Kidney (tissue), 14 donors: ENCODE measurements around the gene GARIN3. TPM values are rescaled to one million over a fixed set of nuclear protein-coding genes. Genes with fewer than 3 reads are reported as not detected.

Experiments used
- DNase-seq, 5 donors: peaks; one replicate each; pipeline ENCODE4 v3.0.0-alpha.2; 2013 to 2020
- FAIRE-seq: peaks from 2 replicates; lab custom pipeline; 2012; peaks lifted over from hg19 to GRCh38; lab: Jason Lieb, UNC
- H3K27ac ChIP-seq, 2 donors: one replicate each; pipeline ENCODE4 v1.7.0; 2013; ENCODE audit warnings: low read depth in 2 of 2, low read length in 2 of 2, inconsistent platforms in 1 of 2
- H3K27me3 ChIP-seq: one replicate; pipeline ENCODE4 v1.7.1; 2013; ENCODE audit warnings: low read length, inconsistent platforms; ENCODE audit not compliant: control insufficient read depth, insufficient read depth
- H3K36me3 ChIP-seq, 3 donors: one replicate each; pipeline versions ENCODE4 v1.7.0 to v1.7.1; 2013; ENCODE audit warnings: low read length in 3 of 3, control low read depth in 1 of 3, inconsistent platforms in 1 of 3; ENCODE audit not compliant: insufficient read depth in 3 of 3, control insufficient read depth in 2 of 3
- H3K4me1 ChIP-seq, 3 donors: one replicate each; pipeline versions ENCODE4 v1.7.0 to v1.7.1; 2013; ENCODE audit warnings: low read length in 3 of 3, inconsistent platforms in 1 of 3, low read depth in 1 of 3; ENCODE audit not compliant: control insufficient read depth in 2 of 3, insufficient read depth in 2 of 3
- H3K4me3 ChIP-seq, 3 donors: one replicate each; pipeline versions ENCODE4 v1.7.0 to v1.8.1; 2013; ENCODE audit warnings: low read length in 3 of 3, control low read depth in 1 of 3, inconsistent platforms in 1 of 3
- H3K9ac ChIP-seq, 3 donors: one replicate each; pipeline versions ENCODE4 v1.7.0 to v1.7.1; 2013; ENCODE audit warnings: low read length in 3 of 3, control low read depth in 1 of 3, inconsistent platforms in 1 of 3
- H3K9me3 ChIP-seq, 3 donors: one replicate each; pipeline versions ENCODE4 v1.7.0 to v1.7.1; 2013; ENCODE audit warnings: low read length in 3 of 3, control low read depth in 1 of 3, inconsistent platforms in 1 of 3; ENCODE audit not compliant: control insufficient read depth in 2 of 3, insufficient read depth in 1 of 3
- intact Hi-C: fragments of 100-400 bp; cut with DNase I; formaldehyde crosslinking; loops from one replicate; pipeline ENCODE4 v1.11.1; 2022
- polyA plus RNA-seq: library from polyadenylated mRNA; stranded (reverse); fragments of 350-450 nt; fragmentation: Illumina TruSeq; extraction: RNeasy Lipid Tissue Mini Kit (QIAGEN cat#74804); gene quantifications from one replicate; pipeline ENCODE4 v1.2.3, GENCODE V29; 2014; ENCODE audit warnings: low read depth, low replicate concordance; ENCODE audit not compliant: insufficient read depth
- total RNA-seq: library from RNA; stranded (reverse); fragmentation: NEBNext Ultra II Directional; extraction: Animal tissue kit (Norgen Biotek cat#: 25700); gene quantifications from one replicate; pipeline ENCODE4 v1.2.1, GENCODE V29; 2021
- TF ChIP-seq, protein P1 (sequence below): IDR thresholded peaks from 3 replicates; pipeline ENCODE4 v1.5.1; 2012; ENCODE audit warnings: mild to moderate bottlenecking, moderate library complexity, borderline replicate concordance; ENCODE audit not compliant: insufficient read depth; ENCODE audit errors: extremely low read depth
- donor health status: control.
- donor health status: control.
- donor health status: control.
- donor health status: control.
- donor health status: control.
- donor health status: DM: yes; HTN: yes; CAD: no.
- donor health status: Normal renal cell carcinoma (clear cell type).

Gene GARIN3
- total and polyA plus RNA-seq, 2 donors from 2014 or later = not detected

DNA sequence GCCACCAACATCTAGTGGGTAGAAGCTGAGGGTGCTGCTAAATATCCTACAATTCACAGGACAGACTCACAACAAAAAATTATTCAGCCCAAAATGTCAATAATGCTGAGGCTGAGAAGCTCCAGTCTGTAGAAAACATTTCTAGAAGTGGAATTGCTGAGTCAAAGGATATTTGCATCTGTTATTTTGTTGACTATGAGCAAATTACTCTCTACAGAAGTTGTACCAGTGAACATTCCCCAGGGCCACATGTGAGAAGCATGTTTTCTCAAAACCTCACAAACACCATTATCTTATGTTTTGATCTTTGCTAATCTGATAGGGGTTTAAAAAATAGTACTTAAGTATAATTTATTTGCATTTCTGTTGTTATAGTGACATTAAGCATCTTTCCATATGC, 30.0 kb upstream of the GARIN3 start:
- intact Hi-C loops = no loop called here

DNA sequence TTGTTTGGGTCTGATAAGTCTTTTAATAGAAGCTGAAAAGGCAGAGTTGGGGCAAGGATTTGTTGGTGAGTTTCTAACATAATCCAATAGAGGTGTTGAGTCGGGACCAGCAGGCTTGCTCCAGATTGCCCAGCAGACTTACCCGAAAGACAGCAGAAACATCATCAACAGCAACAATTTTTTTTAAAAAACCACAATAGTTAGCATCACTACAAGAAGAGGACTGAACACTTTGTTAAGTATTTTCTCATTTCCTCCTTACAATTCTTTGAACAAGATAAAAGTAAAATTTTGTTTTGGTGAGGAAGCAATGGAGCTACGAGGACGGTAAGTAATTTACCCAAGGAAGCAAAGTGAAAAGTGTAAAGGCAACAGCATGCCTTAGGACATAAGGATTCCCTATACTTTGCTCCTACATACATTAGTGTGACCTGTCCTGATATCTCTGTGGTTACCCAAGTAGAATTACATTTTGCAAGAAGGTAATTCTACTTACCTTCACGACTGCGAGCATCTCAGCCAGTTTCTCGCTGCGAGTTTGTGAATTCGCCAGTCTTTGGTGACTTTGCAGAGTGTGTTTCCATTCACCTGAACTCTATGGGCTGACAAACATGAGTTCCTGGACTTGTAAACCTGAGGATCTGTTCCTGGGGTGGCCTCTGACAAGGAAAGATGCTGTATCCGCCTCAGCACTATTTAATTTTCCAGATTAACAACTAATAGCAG, 27.8 kb upstream of the GARIN3 start:
- Histone ChIP-seq H3K9me3 (no peaks in the 10 kb centered on the region), H3K4me1 (no peaks in the 10 kb centered on the region), H3K9ac (no peak overlapping the region), H3K36me3 (no peaks in the 10 kb centered on the region), H3K27ac (no peak overlapping the region), H3K27me3 (no peaks in the 10 kb centered on the region), H3K4me3 (no peak overlapping the region)
- TF ChIP-seq, protein P1, sequence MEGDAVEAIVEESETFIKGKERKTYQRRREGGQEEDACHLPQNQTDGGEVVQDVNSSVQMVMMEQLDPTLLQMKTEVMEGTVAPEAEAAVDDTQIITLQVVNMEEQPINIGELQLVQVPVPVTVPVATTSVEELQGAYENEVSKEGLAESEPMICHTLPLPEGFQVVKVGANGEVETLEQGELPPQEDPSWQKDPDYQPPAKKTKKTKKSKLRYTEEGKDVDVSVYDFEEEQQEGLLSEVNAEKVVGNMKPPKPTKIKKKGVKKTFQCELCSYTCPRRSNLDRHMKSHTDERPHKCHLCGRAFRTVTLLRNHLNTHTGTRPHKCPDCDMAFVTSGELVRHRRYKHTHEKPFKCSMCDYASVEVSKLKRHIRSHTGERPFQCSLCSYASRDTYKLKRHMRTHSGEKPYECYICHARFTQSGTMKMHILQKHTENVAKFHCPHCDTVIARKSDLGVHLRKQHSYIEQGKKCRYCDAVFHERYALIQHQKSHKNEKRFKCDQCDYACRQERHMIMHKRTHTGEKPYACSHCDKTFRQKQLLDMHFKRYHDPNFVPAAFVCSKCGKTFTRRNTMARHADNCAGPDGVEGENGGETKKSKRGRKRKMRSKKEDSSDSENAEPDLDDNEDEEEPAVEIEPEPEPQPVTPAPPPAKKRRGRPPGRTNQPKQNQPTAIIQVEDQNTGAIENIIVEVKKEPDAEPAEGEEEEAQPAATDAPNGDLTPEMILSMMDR = no peak
- FAIRE-seq (no peak), DNase-seq (no peak)
- intact Hi-C loops = no loop called here

More for the DNA sequence above, 30.0 kb upstream of the GARIN3 start:
- Histone ChIP-seq H3K4me1 (no peaks in the 10 kb centered on the region), H3K9ac (no peak overlapping the region), H3K4me3 (no peak overlapping the region), H3K27me3 (no peaks in the 10 kb centered on the region), H3K27ac (no peak overlapping the region), H3K36me3 (no peaks in the 10 kb centered on the region), H3K9me3 (no peaks in the 10 kb centered on the region)
- TF ChIP-seq, protein P1 = no peak
- FAIRE-seq (no peak), DNase-seq (no peak)

DNA sequence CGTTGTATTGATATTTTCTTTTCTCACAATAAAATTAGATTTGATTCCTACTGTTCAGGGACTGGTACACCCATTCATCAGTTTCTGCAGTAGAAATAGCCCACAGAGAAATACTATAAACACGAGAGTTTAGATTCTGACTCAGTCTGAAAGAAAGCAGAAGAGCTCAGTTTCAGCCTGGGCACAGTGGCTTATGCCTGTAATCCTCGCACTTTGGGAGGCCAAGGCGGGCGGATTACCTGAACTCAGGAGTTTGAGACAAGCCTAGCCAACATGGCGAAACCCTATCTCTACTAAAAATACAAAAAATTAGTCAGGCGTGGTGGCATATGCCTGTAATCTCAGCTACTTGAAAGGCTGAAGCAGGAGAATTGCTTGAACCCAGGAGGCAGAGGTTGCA, 23.2 kb upstream of the GARIN3 start:
- Histone ChIP-seq H3K27ac (no peak overlapping the region), H3K4me3 (no peak overlapping the region), H3K27me3 (no peaks in the 10 kb centered on the region), H3K4me1 (no peaks in the 10 kb centered on the region), H3K9ac (no peak overlapping the region), H3K36me3 (no peaks in the 10 kb centered on the region), H3K9me3 (no peaks in the 10 kb centered on the region)
- FAIRE-seq = no peak
- intact Hi-C loops = no loop called here
- TF ChIP-seq, protein P1 = no peak
- DNase-seq = no peak
